Liver (tissue), 9 donors: Measurements from ENCODE around the gene CELF5. TPM values are rescaled to one million over a fixed set of nuclear protein-coding genes. Genes with fewer than 3 reads are reported as not detected.

ENCODE experiments used
- DNase-seq: peaks from one replicate; pipeline ENCODE4 v3.0.0-alpha.2; 2017; ENCODE audit warnings: low spot score
- H3K27ac ChIP-seq, 2 donors: one replicate each; pipeline ENCODE4 v1.7.0; 2013; ENCODE audit warnings: inconsistent platforms in 2 of 2, low read length in 2 of 2, control low read depth in 1 of 2, low read depth in 1 of 2, mild to moderate bottlenecking in 1 of 2
- H3K27me3 ChIP-seq, 4 donors: one replicate each; pipeline versions ENCODE4 v1.6.1 to v1.7.0; 2013; ENCODE audit warnings: low read length in 3 of 4, inconsistent platforms in 1 of 4, mild to moderate bottlenecking in 1 of 4, moderate library complexity in 1 of 4; ENCODE audit not compliant: control insufficient read depth in 4 of 4, insufficient read depth in 4 of 4
- H3K36me3 ChIP-seq, 4 donors: one replicate each; pipeline versions ENCODE4 v1.6.1 to v1.7.0; 2013; ENCODE audit warnings: low read length in 3 of 4, mild to moderate bottlenecking in 3 of 4, low read depth in 1 of 4, moderate library complexity in 1 of 4; ENCODE audit not compliant: control insufficient read depth in 4 of 4, insufficient read depth in 3 of 4
- H3K4me1 ChIP-seq, 4 donors: one replicate each; pipeline versions ENCODE4 v1.6.1 to v1.7.0; 2013; ENCODE audit warnings: low read length in 3 of 4, mild to moderate bottlenecking in 3 of 4, moderate library complexity in 1 of 4; ENCODE audit not compliant: control insufficient read depth in 4 of 4, insufficient read depth in 4 of 4
- H3K4me3 ChIP-seq, 3 donors: one replicate each; pipeline versions ENCODE4 v1.6.1 to v1.7.0; 2013; ENCODE audit warnings: low read length in 3 of 3, control low read depth in 1 of 3, low read depth in 1 of 3, mild to moderate bottlenecking in 1 of 3
- H3K9ac ChIP-seq, 2 donors: one replicate each; pipeline ENCODE4 v1.7.0; 2013; ENCODE audit warnings: low read length in 2 of 2, mild to moderate bottlenecking in 2 of 2, moderate library complexity in 2 of 2, control low read depth in 1 of 2, low read depth in 1 of 2
- H3K9me3 ChIP-seq, 4 donors: one replicate each; pipeline versions ENCODE4 v1.6.1 to v1.7.0; 2013; ENCODE audit warnings: low read length in 3 of 4; ENCODE audit not compliant: control insufficient read depth in 4 of 4
- EGR1 ChIP-seq, 2 donors: IDR thresholded peaks; 2 replicates each; pipeline ENCODE4 v1.6.1; 2016 to 2018; ENCODE audit warnings: antibody characterized with exemption in 2 of 2, low read depth in 2 of 2
- FOXA1 ChIP-seq: IDR thresholded peaks from 2 replicates; pipeline ENCODE4 v1.6.1; 2016; ENCODE audit warnings: antibody characterized with exemption
- FOXA2 ChIP-seq: IDR thresholded peaks from 2 replicates; pipeline ENCODE4 v1.6.1; 2016; ENCODE audit warnings: antibody characterized with exemption
- JUND ChIP-seq, 2 donors: IDR thresholded peaks; 2 replicates each; pipeline ENCODE4 v1.6.1; 2016; ENCODE audit warnings: antibody characterized with exemption in 2 of 2
- NR2F2 ChIP-seq: IDR thresholded peaks from 2 replicates; pipeline ENCODE4 v1.6.1; 2016; ENCODE audit warnings: antibody characterized with exemption
- RAD21 ChIP-seq, 2 donors: IDR thresholded peaks; 2 replicates each; pipeline ENCODE4 v1.6.1; 2016; ENCODE audit warnings: antibody characterized with exemption in 2 of 2, mild to moderate bottlenecking in 2 of 2
- RXRA ChIP-seq, 2 donors: IDR thresholded peaks; 2 replicates each; pipeline ENCODE4 v1.6.1; 2017 to 2018; ENCODE audit warnings: antibody characterized with exemption in 2 of 2, mild to moderate bottlenecking in 1 of 2
- SP1 ChIP-seq: IDR thresholded peaks from 2 replicates; pipeline ENCODE4 v1.6.1; 2018; ENCODE audit warnings: antibody characterized with exemption, mild to moderate bottlenecking
- TAF1 ChIP-seq: conservative IDR thresholded peaks from 2 replicates; pipeline ENCODE4 v1.6.1; 2016; ENCODE audit warnings: antibody characterized with exemption, mild to moderate bottlenecking
- YY1 ChIP-seq: IDR thresholded peaks from 2 replicates; pipeline ENCODE4 v1.6.1; 2016; ENCODE audit warnings: antibody characterized with exemption, mild to moderate bottlenecking
- WGBS: extraction: QIAGEN DNeasy Blood & Tissue Kit; methylation state at CpG from one replicate; pipeline ENCODE4 v1.1.7; 2013; 5-methylcytosine and 5-hydroxymethylcytosine counted together
- polyA plus RNA-seq, 2 donors: library from polyadenylated mRNA; stranded (reverse) in 1 of 2; unstranded in 1 of 2; fragments of 200-250 nt in 1 of 2; fragments of >200 nt in 1 of 2; fragmentation: Nextera tagmentation in 1 of 2; extraction: Ambion mirVana in 1 of 2; gene quantifications; one replicate each; pipeline versions ENCODE4 v1.2.1 to v1.2.3, GENCODE V29; 2013 to 2015
- total RNA-seq, 2 donors: library from RNA; depleted of rRNA; stranded (reverse); fragments of >200 nt; gene quantifications; one replicate each; pipeline ENCODE4 v1.2.3, GENCODE V29; 2014
- TF ChIP-seq, protein P1 (sequence below): IDR thresholded peaks from 2 replicates; pipeline ENCODE4 v1.6.1; 2016; ENCODE audit warnings: antibody characterized with exemption
- TF ChIP-seq, protein P2 (sequence below): IDR thresholded peaks from 2 replicates; pipeline ENCODE4 v1.6.1; 2016; ENCODE audit warnings: antibody characterized with exemption
- TF ChIP-seq, protein P3 (sequence below): fragments of 150-350 bp; IDR thresholded peaks from 2 replicates; pipeline ENCODE4 v1.5.1; 2017; ENCODE audit warnings: improper control_type of control experiment, low read depth, low read length; ENCODE audit not compliant: missing input control
- TF ChIP-seq, protein P4 (sequence below): IDR thresholded peaks from 2 replicates; pipeline ENCODE4 v1.6.1; 2016; ENCODE audit warnings: antibody characterized with exemption
- donor health status: healthy.
- donor health status: healthy.
- donor health status: healthy.
- donor health status: healthy.
- donor health status: healthy.

The CELF5 gene
- total and polyA plus RNA-seq, 4 donors: 0.06 to 0.50 (median 0.26) TPM

DNA sequence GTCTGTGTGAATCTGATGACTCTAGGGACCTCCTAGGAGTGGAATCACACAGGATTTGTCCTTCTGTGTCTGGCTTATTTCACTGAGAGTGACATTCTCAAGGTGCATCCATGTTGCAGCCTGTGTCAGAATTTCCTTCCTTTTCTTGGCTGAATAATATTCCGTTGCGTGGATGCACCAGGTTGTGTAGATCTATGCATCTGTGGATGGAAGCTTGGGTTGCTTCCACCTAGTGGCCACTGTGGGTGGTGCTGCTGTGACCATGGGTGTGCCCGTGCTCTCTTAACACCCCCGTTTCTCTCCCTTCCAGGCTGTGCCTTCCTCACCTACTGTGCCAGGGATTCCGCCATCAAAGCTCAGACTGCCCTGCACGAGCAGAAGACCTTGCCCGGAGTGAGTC lies 26.2 kb downstream of the CELF5 start:
- DNase-seq: no peak
- H3K4me3 ChIP-seq: no peak overlapping the region
- 70% methylated on average over 7 of the region's 7 CpGs for WGBS
- no peak overlapping the region for H3K27ac ChIP-seq
- no peaks in the 10 kb centered on the region for H3K4me1 ChIP-seq
- no peak overlapping the region for H3K9ac ChIP-seq
- H3K9me3 ChIP-seq: peaks cover 3 to 14% (median 7%) of the 10 kb centered on the region in 4 donors
- no peaks in the 10 kb centered on the region for H3K27me3 ChIP-seq
- no peaks in the 10 kb centered on the region for H3K36me3 ChIP-seq
- TF ChIP-seq, protein P1, sequence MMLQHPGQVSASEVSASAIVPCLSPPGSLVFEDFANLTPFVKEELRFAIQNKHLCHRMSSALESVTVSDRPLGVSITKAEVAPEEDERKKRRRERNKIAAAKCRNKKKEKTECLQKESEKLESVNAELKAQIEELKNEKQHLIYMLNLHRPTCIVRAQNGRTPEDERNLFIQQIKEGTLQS: no peak
- TF ChIP-seq, protein P2, sequence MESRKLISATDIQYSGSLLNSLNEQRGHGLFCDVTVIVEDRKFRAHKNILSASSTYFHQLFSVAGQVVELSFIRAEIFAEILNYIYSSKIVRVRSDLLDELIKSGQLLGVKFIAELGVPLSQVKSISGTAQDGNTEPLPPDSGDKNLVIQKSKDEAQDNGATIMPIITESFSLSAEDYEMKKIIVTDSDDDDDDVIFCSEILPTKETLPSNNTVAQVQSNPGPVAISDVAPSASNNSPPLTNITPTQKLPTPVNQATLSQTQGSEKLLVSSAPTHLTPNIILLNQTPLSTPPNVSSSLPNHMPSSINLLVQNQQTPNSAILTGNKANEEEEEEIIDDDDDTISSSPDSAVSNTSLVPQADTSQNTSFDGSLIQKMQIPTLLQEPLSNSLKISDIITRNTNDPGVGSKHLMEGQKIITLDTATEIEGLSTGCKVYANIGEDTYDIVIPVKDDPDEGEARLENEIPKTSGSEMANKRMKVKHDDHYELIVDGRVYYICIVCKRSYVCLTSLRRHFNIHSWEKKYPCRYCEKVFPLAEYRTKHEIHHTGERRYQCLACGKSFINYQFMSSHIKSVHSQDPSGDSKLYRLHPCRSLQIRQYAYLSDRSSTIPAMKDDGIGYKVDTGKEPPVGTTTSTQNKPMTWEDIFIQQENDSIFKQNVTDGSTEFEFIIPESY: no peak
- TF ChIP-seq JUND (IDR thresholded peaks at IDR 0.05) (no peak), FOXA2 (no peak), YY1 (no peak), NR2F2 (no peak), RAD21 (IDR thresholded peaks at IDR 0.05) (no peak), RXRA (IDR thresholded peaks at IDR 0.05) (no peak)
- TF ChIP-seq, protein P3, sequence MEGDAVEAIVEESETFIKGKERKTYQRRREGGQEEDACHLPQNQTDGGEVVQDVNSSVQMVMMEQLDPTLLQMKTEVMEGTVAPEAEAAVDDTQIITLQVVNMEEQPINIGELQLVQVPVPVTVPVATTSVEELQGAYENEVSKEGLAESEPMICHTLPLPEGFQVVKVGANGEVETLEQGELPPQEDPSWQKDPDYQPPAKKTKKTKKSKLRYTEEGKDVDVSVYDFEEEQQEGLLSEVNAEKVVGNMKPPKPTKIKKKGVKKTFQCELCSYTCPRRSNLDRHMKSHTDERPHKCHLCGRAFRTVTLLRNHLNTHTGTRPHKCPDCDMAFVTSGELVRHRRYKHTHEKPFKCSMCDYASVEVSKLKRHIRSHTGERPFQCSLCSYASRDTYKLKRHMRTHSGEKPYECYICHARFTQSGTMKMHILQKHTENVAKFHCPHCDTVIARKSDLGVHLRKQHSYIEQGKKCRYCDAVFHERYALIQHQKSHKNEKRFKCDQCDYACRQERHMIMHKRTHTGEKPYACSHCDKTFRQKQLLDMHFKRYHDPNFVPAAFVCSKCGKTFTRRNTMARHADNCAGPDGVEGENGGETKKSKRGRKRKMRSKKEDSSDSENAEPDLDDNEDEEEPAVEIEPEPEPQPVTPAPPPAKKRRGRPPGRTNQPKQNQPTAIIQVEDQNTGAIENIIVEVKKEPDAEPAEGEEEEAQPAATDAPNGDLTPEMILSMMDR: peak; percentile 51

DNA sequence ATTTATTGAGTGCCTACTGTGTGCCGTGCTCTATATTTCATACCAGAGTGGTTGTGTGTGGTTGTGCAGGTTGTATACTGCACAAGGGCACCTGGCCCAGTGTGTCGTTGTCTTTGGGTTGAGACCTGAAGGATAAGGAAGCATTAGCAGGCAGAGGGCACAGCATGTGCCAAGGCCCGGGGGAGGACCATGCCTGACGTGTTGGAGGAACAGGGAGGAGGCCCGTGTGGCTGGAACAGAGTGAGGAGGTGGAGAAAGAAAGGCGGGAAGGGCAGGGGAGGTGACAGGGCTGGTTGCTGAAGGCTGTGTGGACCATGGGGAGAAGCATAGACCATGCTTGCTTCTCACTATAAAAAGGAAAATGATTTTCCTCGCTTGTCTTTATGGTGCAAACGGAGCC lies 26.8 kb downstream of the CELF5 start:
- H3K27me3 ChIP-seq: no peaks in the 10 kb centered on the region
- no peaks in the 10 kb centered on the region for H3K4me1 ChIP-seq
- no peak overlapping the region for H3K27ac ChIP-seq
- 80% methylated on average over 8 of the region's 8 CpGs for WGBS
- no peak for DNase-seq
- H3K9ac ChIP-seq: no peak overlapping the region
- peaks cover 3 to 14% (median 7%) of the 10 kb centered on the region in 4 donors for H3K9me3 ChIP-seq
- TF ChIP-seq, protein P3: no peak
- TF ChIP-seq SP1: no peak
- TF ChIP-seq TAF1: no peak
- no peak for TF ChIP-seq RXRA (IDR thresholded peaks at IDR 0.05)
- no peak for TF ChIP-seq FOXA1
- TF ChIP-seq, protein P4, sequence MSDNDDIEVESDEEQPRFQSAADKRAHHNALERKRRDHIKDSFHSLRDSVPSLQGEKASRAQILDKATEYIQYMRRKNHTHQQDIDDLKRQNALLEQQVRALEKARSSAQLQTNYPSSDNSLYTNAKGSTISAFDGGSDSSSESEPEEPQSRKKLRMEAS: no peak
- TF ChIP-seq FOXA2: no peak
- TF ChIP-seq EGR1 (IDR thresholded peaks at IDR 0.05; ENCODE audit: low read depth in 2 of 2): no peak
- no peaks in the 10 kb centered on the region for H3K36me3 ChIP-seq
- H3K4me3 ChIP-seq: no peak overlapping the region
